Neuronal stem cell (in vitro differentiated cells): ENCODE measurements around the gene BTN2A1.

Experiments
- DNase-seq: peaks from one replicate; pipeline ENCODE4 v3.0.0-alpha.2; 2013; ENCODE audit warnings: low spot score
- H2AFZ ChIP-seq: one replicate; pipeline ENCODE4 v1.6.1; 2013; ENCODE audit warnings: mild to moderate bottlenecking, low read length, inconsistent platforms
- H2AK5ac ChIP-seq: 2 replicates; pipeline ENCODE4 v1.6.1; 2013; ENCODE audit warnings: low read depth, mild to moderate bottlenecking, inconsistent platforms, low read length, moderate library complexity, mixed read lengths
- H2BK120ac ChIP-seq: 2 replicates; pipeline ENCODE4 v1.6.1; 2013; ENCODE audit warnings: low read depth, mild to moderate bottlenecking, inconsistent platforms, low read length, moderate library complexity, mixed read lengths
- H2BK12ac ChIP-seq: one replicate; pipeline ENCODE4 v1.6.1; 2013; ENCODE audit warnings: low read length, inconsistent platforms
- H2BK15ac ChIP-seq: 2 replicates; pipeline ENCODE4 v1.6.1; 2013; ENCODE audit warnings: mild to moderate bottlenecking, low read length, inconsistent platforms, mixed read lengths
- H2BK5ac ChIP-seq: one replicate; pipeline ENCODE4 v1.6.1; 2013; ENCODE audit warnings: inconsistent platforms, mild to moderate bottlenecking, low read length, moderate library complexity
- H3K14ac ChIP-seq: one replicate; pipeline ENCODE4 v1.6.1; 2013; ENCODE audit warnings: low read length, inconsistent platforms
- H3K18ac ChIP-seq: 2 replicates; pipeline ENCODE4 v1.6.1; 2013; ENCODE audit warnings: low read length, inconsistent platforms
- H3K23ac ChIP-seq: 2 replicates; pipeline ENCODE4 v1.6.1; 2013; ENCODE audit warnings: low read depth, mild to moderate bottlenecking, mixed read lengths, low read length, inconsistent platforms; ENCODE audit not compliant: poor library complexity
- H3K27ac ChIP-seq: replicated peaks from 3 replicates; pipeline ENCODE4 v1.5.1; 2013; ENCODE audit warnings: low read length, inconsistent platforms
- H3K27me3 ChIP-seq, 3 experiments: 2 replicates each; pipeline ENCODE4 v1.6.1; 2013; ENCODE audit warnings: low read length in 3 of 3, mild to moderate bottlenecking in 2 of 3, inconsistent platforms in 1 of 3, low read depth in 1 of 3, mixed read lengths in 1 of 3, moderate library complexity in 1 of 3; ENCODE audit not compliant: control insufficient read depth in 3 of 3, insufficient read depth in 3 of 3
- H3K36me3 ChIP-seq, 2 donors: replicated peaks in 1 of 2; 2 replicates each; pipeline ENCODE4 v1.6.1; 2013; ENCODE audit warnings: low read length in 2 of 2; ENCODE audit not compliant: control insufficient read depth in 2 of 2, insufficient read depth in 2 of 2
- H3K4ac ChIP-seq: 2 replicates; pipeline ENCODE4 v1.6.1; 2013; ENCODE audit warnings: inconsistent platforms, mild to moderate bottlenecking, low read length, moderate library complexity
- H3K4me1 ChIP-seq, 2 donors: 1 replicate in 1 of 2; 2 replicates in 1 of 2; pipeline ENCODE4 v1.6.1; 2013; ENCODE audit warnings: low read length in 2 of 2, low read depth in 1 of 2; ENCODE audit not compliant: control insufficient read depth in 2 of 2, insufficient read depth in 1 of 2
- H3K4me2 ChIP-seq: one replicate; pipeline ENCODE4 v1.6.1; 2013; ENCODE audit warnings: mild to moderate bottlenecking, low read length, inconsistent platforms; ENCODE audit not compliant: insufficient read depth, poor library complexity, severe bottlenecking
- H3K4me3 ChIP-seq, 2 donors: 2 replicates each; pipeline ENCODE4 v1.5.1; 2013; ENCODE audit warnings: low read length in 2 of 2, mild to moderate bottlenecking in 2 of 2, inconsistent platforms in 1 of 2, moderate library complexity in 1 of 2
- H3K79me1 ChIP-seq: one replicate; pipeline ENCODE4 v1.6.1; 2013; ENCODE audit warnings: low read depth, mild to moderate bottlenecking, inconsistent platforms, low read length, moderate library complexity
- H3K9ac ChIP-seq: one replicate; pipeline ENCODE4 v1.6.1; 2013; ENCODE audit warnings: mild to moderate bottlenecking, low read depth, low read length, inconsistent platforms; ENCODE audit not compliant: poor library complexity
- H3K9me3 ChIP-seq, 2 donors: replicated peaks in 1 of 2; 2 replicates each; pipeline versions ENCODE3 to v1.6.1; 2013; ENCODE audit warnings: low read length in 2 of 2, mild to moderate bottlenecking in 2 of 2, inconsistent platforms in 1 of 2, low read depth in 1 of 2, mixed read lengths in 1 of 2, moderate library complexity in 1 of 2; ENCODE audit not compliant: control insufficient read depth in 2 of 2, insufficient read depth in 1 of 2
- H4K8ac ChIP-seq: one replicate; pipeline ENCODE4 v1.6.1; 2013; ENCODE audit warnings: low read depth, mild to moderate bottlenecking, inconsistent platforms, low read length, moderate library complexity
- H4K91ac ChIP-seq: one replicate; pipeline ENCODE4 v1.6.1; 2013; ENCODE audit warnings: low read length, low read depth, mild to moderate bottlenecking, inconsistent platforms; ENCODE audit not compliant: poor library complexity
- whole genome bisulfite sequencing, 2 donors: extraction: QIAGEN DNeasy Blood & Tissue Kit; methylation state at CpG; one replicate each; pipeline ENCODE4 v1.1.7; 2013; ENCODE audit warnings: missing lambda C conversion rate in 2 of 2, mixed read lengths in 1 of 2; ENCODE audit not compliant: insufficient read length in 2 of 2, insufficient replicate concordance in 1 of 2; ENCODE audit errors: extremely low coverage in 2 of 2; 5-methylcytosine and 5-hydroxymethylcytosine counted together

Gene BTN2A1

GRCh38 chr6:26412228-26412627 lies 45.5 kb upstream of the BTN2A1 start:
- Histone ChIP-seq H2BK12ac (no peak overlapping the region), H3K14ac (no peak overlapping the region), H2AFZ (no peak overlapping the region), H3K18ac (no peak overlapping the region), H2AK5ac (no peak overlapping the region), H3K27ac (no peak overlapping the region), H3K9me3 (no peaks in the 10 kb centered on the region), H3K79me1 (no peaks in the 10 kb centered on the region), H3K9ac (no peak overlapping the region), H4K8ac (no peak overlapping the region), H3K4me1 (no peaks in the 10 kb centered on the region), H3K27me3 (no peaks in the 10 kb centered on the region), H3K36me3 (peaks cover 0 to 23% of the 10 kb centered on the region in 2 donors), H3K4ac (no peak overlapping the region), H4K91ac (no peak overlapping the region), H3K23ac (no peak overlapping the region), H2BK5ac (no peak overlapping the region), H2BK120ac (no peak overlapping the region), H2BK15ac (no peak overlapping the region), H3K4me2 (no peak overlapping the region), H3K4me3 (no peak overlapping the region)
- DNase-seq, result no peak
- no CpG with 5 or more reads among the region's 3 CpGs for WGBS, 2 donors

GRCh38 chr6:26412954-26413353 lies 44.8 kb upstream of the BTN2A1 start:
- H3K27me3 ChIP-seq, result no peaks in the 10 kb centered on the region
- H3K23ac ChIP-seq, result no peak overlapping the region

GRCh38 chr6:26414281-26414680 lies 43.5 kb upstream of the BTN2A1 start:
- H3K36me3 ChIP-seq, result peaks cover 0 to 16% of the 10 kb centered on the region in 2 donors
- H2BK120ac ChIP-seq, result no peak overlapping the region
- no peaks in the 10 kb centered on the region for H3K27me3 ChIP-seq
- no peak overlapping the region for H3K4me2 ChIP-seq
- H3K9me3 ChIP-seq, result peaks cover 0 to 13% of the 10 kb centered on the region in 2 donors
- no peak overlapping the region for H3K14ac ChIP-seq
- no peak overlapping the region for H4K91ac ChIP-seq
- H2BK5ac ChIP-seq, result no peak overlapping the region
- H3K23ac ChIP-seq, result no peak overlapping the region
- H2BK12ac ChIP-seq, result no peak overlapping the region
- no peak overlapping the region for H2AK5ac ChIP-seq
- no peak overlapping the region for H4K8ac ChIP-seq
- no peak overlapping the region for H3K18ac ChIP-seq
- WGBS, 2 donors, result no CpG with 5 or more reads among the region's 3 CpGs
- DNase-seq, result no peak
- no peak overlapping the region for H3K4ac ChIP-seq
- no peak overlapping the region for H3K4me3 ChIP-seq
- no peak overlapping the region for H3K9ac ChIP-seq
- no peak overlapping the region for H2BK15ac ChIP-seq
- no peak overlapping the region for H3K27ac ChIP-seq
- no peaks in the 10 kb centered on the region for H3K4me1 ChIP-seq
- no peaks in the 10 kb centered on the region for H3K79me1 ChIP-seq
- H2AFZ ChIP-seq, result no peak overlapping the region

More at GRCh38 chr6:26412954-26413353, 44.8 kb upstream of the BTN2A1 start:
- no peak overlapping the region for H2AFZ ChIP-seq
- no peak overlapping the region for H3K27ac ChIP-seq
- peaks cover 0 to 16% of the 10 kb centered on the region in 2 donors for H3K36me3 ChIP-seq
- no peak overlapping the region for H3K14ac ChIP-seq
- H3K18ac ChIP-seq, result no peak overlapping the region
- H4K91ac ChIP-seq, result no peak overlapping the region
- H3K4ac ChIP-seq, result no peak overlapping the region
- no peak overlapping the region for H2BK15ac ChIP-seq
- no peaks in the 10 kb centered on the region for H3K79me1 ChIP-seq
- no CpG with 5 or more reads among the region's 4 CpGs for WGBS, 2 donors
- H3K4me1 ChIP-seq, result no peaks in the 10 kb centered on the region
- no peak for DNase-seq
- H4K8ac ChIP-seq, result no peak overlapping the region
- no peak overlapping the region for H3K4me3 ChIP-seq
- no peak overlapping the region for H2AK5ac ChIP-seq
- H2BK5ac ChIP-seq, result no peak overlapping the region
- no peak overlapping the region for H3K4me2 ChIP-seq
- peaks cover 0 to 4% of the 10 kb centered on the region in 2 donors for H3K9me3 ChIP-seq
- H3K9ac ChIP-seq, result no peak overlapping the region
- H2BK12ac ChIP-seq, result no peak overlapping the region
- H2BK120ac ChIP-seq, result no peak overlapping the region

GRCh38 chr6:26415036-26415614 lies 42.6 kb upstream of the BTN2A1 start:
- Histone ChIP-seq H3K23ac (no peak overlapping the region), H3K4me2 (no peak overlapping the region), H3K4me3 (no peak overlapping the region), H3K27ac (no peak overlapping the region), H3K9ac (no peak overlapping the region), H2BK5ac (no peak overlapping the region), H4K8ac (no peak overlapping the region), H2BK120ac (no peak overlapping the region), H3K14ac (no peak overlapping the region), H4K91ac (no peak overlapping the region), H3K18ac (no peak overlapping the region), H2BK12ac (no peak overlapping the region), H3K4me1 (no peaks in the 10 kb centered on the region), H2BK15ac (no peak overlapping the region), H3K4ac (no peak overlapping the region), H3K36me3 (peaks cover 0 to 16% of the 10 kb centered on the region in 2 donors), H3K9me3 (peaks cover 0 to 13% of the 10 kb centered on the region in 2 donors), H2AK5ac (no peak overlapping the region), H3K27me3 (no peaks in the 10 kb centered on the region), H2AFZ (no peak overlapping the region), H3K79me1 (no peaks in the 10 kb centered on the region)
- DNase-seq, result no peak
- no CpG with 5 or more reads among the region's 1 CpG for WGBS, 2 donors
